Measurements from ENCODE around the gene ACAP2. TPM values are rescaled to one million over a fixed set of nuclear protein-coding genes. Genes with fewer than 3 reads are reported as not detected.
"Not testable (repeated sequence)": the region's sequence is repeated elsewhere in the genome, so short reads cannot be mapped to it uniquely, and the experiment has no call there.

Gene ACAP2
- total and polyA plus RNA-seq, 12 donors = 4.5 to 54.3 (median 29.8) TPM

GRCh38 chr3:195296662-195297061 lies 146.2 kb downstream of the ACAP2 start:
- peaks cover 0 to 34% of the 10 kb centered on the region in 2 donors for H3K36me3 ChIP-seq (replicated peaks in 1 of 2)
- WGBS, 4 donors = 90 to 100% (median 98%) methylated on average over 1 of the region's 1 CpG
- intact Hi-C loops (cut with DNase I) = no loop called here

GRCh38 chr3:195291121-195291520 lies 151.7 kb downstream of the ACAP2 start:
- Histone ChIP-seq H3K4me1 (replicated peaks in 1 of 2) (no peaks in the 10 kb centered on the region), H3K4me3 (no peak overlapping the region), H3K27ac (no peak overlapping the region), H3K9me3 (replicated peaks in 1 of 3) (no peaks in the 10 kb centered on the region), H3K36me3 (replicated peaks in 1 of 2) (peaks cover 0 to 47% of the 10 kb centered on the region in 2 donors), H3K27me3 (no peaks in the 10 kb centered on the region)
- no peak for DNase-seq
- TF ChIP-seq CTCF (IDR thresholded peaks at IDR 0.05) (no peak), POLR2A (IDR thresholded peaks at IDR 0.05) (no peak)
- intact Hi-C loops (cut with DNase I) = no loop called here
- WGBS, 4 donors = 89 to 100% (median 93%) methylated on average over 1 of the region's 1 CpG

More at GRCh38 chr3:195296662-195297061, 146.2 kb downstream of the ACAP2 start:
- no peaks in the 10 kb centered on the region for H3K9me3 ChIP-seq (replicated peaks in 1 of 3)
- H3K27me3 ChIP-seq = no peaks in the 10 kb centered on the region
- TF ChIP-seq POLR2A (IDR thresholded peaks at IDR 0.05) = no peak
- no peak for TF ChIP-seq CTCF (IDR thresholded peaks at IDR 0.05)
- no peak overlapping the region for H3K4me3 ChIP-seq
- DNase-seq = no peak
- no peak overlapping the region for H3K27ac ChIP-seq
- H3K4me1 ChIP-seq (replicated peaks in 1 of 2) = no peaks in the 10 kb centered on the region

- H3K27me3 ChIP-seq; H3K27ac ChIP-seq; DNase-seq; H3K9me3 ChIP-seq (replicated peaks in 1 of 3); H3K4me1 ChIP-seq (replicated peaks in 1 of 2); H3K4me3 ChIP-seq; intact Hi-C loops (cut with DNase I): not testable (repeated sequence)
- peaks cover 0 to 52% of the 10 kb centered on the region in 2 donors for H3K36me3 ChIP-seq (replicated peaks in 1 of 2)
- 89 to 98% (median 95%) methylated on average over 5 of the region's 5 CpGs for WGBS, 4 donors
Observed at GRCh38 chr3:195290643-195291042, 152.2 kb downstream of the ACAP2 start.

- peaks cover 0 to 53% of the 10 kb centered on the region in 2 donors for H3K36me3 ChIP-seq (replicated peaks in 1 of 2)
- TF ChIP-seq CTCF (IDR thresholded peaks at IDR 0.05) (no peak), POLR2A (IDR thresholded peaks at IDR 0.05) (no peak)
- WGBS, 4 donors = 58 to 64% (median 61%) methylated on average over 4 of the region's 4 CpGs
- H3K27ac ChIP-seq = no peak overlapping the region
- intact Hi-C loops (cut with DNase I) = no loop called here
- H3K4me1 ChIP-seq (replicated peaks in 1 of 2) = no peaks in the 10 kb centered on the region
- no peak for DNase-seq
- H3K9me3 ChIP-seq (replicated peaks in 1 of 3) = no peaks in the 10 kb centered on the region
- H3K4me3 ChIP-seq = no peak overlapping the region
- H3K27me3 ChIP-seq = no peaks in the 10 kb centered on the region
Observed at GRCh38 chr3:195286115-195286872, 156.5 kb downstream of the ACAP2 start.

GRCh38 chr3:195285372-195285771 lies 157.4 kb downstream of the ACAP2 start:
- intact Hi-C loops (cut with DNase I) = no loop called here
- no peak for TF ChIP-seq CTCF (IDR thresholded peaks at IDR 0.05)
- no peak for TF ChIP-seq POLR2A (IDR thresholded peaks at IDR 0.05)

More at GRCh38 chr3:195285372-195285771, 157.4 kb downstream of the ACAP2 start:
- WGBS, 4 donors = 90 to 95% (median 93%) methylated on average over 3 of the region's 3 CpGs
- no peaks in the 10 kb centered on the region for H3K4me1 ChIP-seq (replicated peaks in 1 of 2)
- peaks cover 0 to 53% of the 10 kb centered on the region in 2 donors for H3K36me3 ChIP-seq (replicated peaks in 1 of 2)
- H3K4me3 ChIP-seq = no peak overlapping the region
- H3K9me3 ChIP-seq (replicated peaks in 1 of 3) = no peaks in the 10 kb centered on the region
- no peaks in the 10 kb centered on the region for H3K27me3 ChIP-seq
- no peak for DNase-seq
- no peak overlapping the region for H3K27ac ChIP-seq
